Skeletal muscle tissue (tissue), 4 donors: Measurements from ENCODE around the gene DMXL2. TPM values are rescaled to one million over a fixed set of nuclear protein-coding genes. Genes with fewer than 3 reads are reported as not detected.

ENCODE experiments used
- H3K27ac ChIP-seq: one replicate; pipeline ENCODE4 v1.7.0; 2013; ENCODE audit warnings: mild to moderate bottlenecking, low read depth, low read length, inconsistent platforms
- H3K27me3 ChIP-seq, 3 donors: one replicate each; pipeline ENCODE4 v1.7.0; 2013; ENCODE audit warnings: low read length in 3 of 3; ENCODE audit not compliant: control insufficient read depth in 3 of 3, insufficient read depth in 3 of 3
- H3K36me3 ChIP-seq, 3 donors: one replicate each; pipeline ENCODE4 v1.7.0; 2013; ENCODE audit warnings: low read length in 3 of 3; ENCODE audit not compliant: control insufficient read depth in 3 of 3, insufficient read depth in 3 of 3
- H3K4me1 ChIP-seq, 3 donors: one replicate each; pipeline ENCODE4 v1.7.0; 2013; ENCODE audit warnings: low read length in 3 of 3, mild to moderate bottlenecking in 3 of 3; ENCODE audit not compliant: control insufficient read depth in 3 of 3, insufficient read depth in 3 of 3
- H3K4me3 ChIP-seq, 3 donors: one replicate each; pipeline ENCODE4 v1.7.0; 2013; ENCODE audit warnings: low read length in 3 of 3
- H3K9ac ChIP-seq, 3 donors: one replicate each; pipeline ENCODE4 v1.7.0; 2013; ENCODE audit warnings: low read length in 3 of 3, mild to moderate bottlenecking in 3 of 3, moderate library complexity in 2 of 3, low read depth in 1 of 3
- H3K9me3 ChIP-seq, 3 donors: one replicate each; pipeline ENCODE4 v1.7.0; 2013; ENCODE audit warnings: low read length in 3 of 3; ENCODE audit not compliant: control insufficient read depth in 3 of 3
- total RNA-seq: library from RNA; depleted of rRNA; stranded (reverse); fragments of >200 nt; gene quantifications from one replicate; pipeline ENCODE4 v1.2.3, GENCODE V29; 2014
- donor health status: Osteomylitis.

The DMXL2 gene
- total RNA-seq, 1 donor from 2014 or later: 20.9 TPM

- no peak overlapping the region for H3K4me3 ChIP-seq
- H3K36me3 ChIP-seq: peaks cover 0 to 2% (median 0%) of the 10 kb centered on the region in 3 donors
- H3K27ac ChIP-seq: no peak overlapping the region
- no peaks in the 10 kb centered on the region for H3K27me3 ChIP-seq
- no peak overlapping the region for H3K9ac ChIP-seq
- H3K4me1 ChIP-seq: no peaks in the 10 kb centered on the region
- no peaks in the 10 kb centered on the region for H3K9me3 ChIP-seq
These were observed 126.3 kb downstream of the DMXL2 start for GRCh38 chr15:51496246-51496645.

DNA sequence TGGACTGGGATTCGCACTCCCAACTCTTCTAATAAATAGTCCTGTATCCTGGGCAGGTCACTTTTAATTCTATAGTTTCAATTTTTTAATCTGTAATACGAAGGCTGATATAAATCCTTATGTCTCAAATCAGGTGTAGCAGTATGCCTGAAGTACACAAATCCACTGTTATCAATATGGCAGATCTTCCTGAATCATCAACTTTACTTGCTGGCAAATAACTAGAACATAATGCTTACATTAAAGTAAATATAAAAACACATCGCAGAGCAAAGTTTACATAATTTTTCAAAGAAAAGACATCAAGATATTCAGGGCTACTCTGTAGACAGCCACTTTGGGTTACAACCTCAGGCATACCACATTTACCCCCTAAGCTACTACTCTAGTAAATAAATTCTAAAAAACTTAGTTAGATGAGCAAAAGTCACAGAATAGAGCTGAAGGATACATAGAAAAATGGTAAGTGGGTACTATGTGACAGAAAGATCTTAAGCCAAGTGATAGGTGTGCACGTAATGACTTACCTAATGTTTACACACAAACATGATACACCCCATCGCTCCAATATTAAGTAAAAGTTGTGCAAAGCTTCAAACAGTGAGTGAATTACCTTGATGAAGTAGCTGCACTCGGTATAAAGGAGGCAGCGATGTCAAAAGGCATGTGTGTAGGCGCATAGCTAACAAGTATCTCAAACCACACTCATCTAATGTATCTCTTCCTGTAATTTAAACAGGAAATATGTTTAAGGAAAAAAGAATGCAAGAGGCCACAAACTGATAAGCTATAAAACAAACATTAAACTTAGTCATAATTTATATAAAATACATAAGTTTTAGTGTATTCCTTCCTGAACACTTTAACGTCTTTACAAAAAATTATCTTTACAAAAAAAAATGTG, 127.9 kb downstream of the DMXL2 start:
- no peak overlapping the region for H3K4me3 ChIP-seq
- peaks cover 0 to 2% (median 0%) of the 10 kb centered on the region in 3 donors for H3K36me3 ChIP-seq
- no peaks in the 10 kb centered on the region for H3K4me1 ChIP-seq
- no peaks in the 10 kb centered on the region for H3K9me3 ChIP-seq
- H3K9ac ChIP-seq: no peak overlapping the region
- no peak overlapping the region for H3K27ac ChIP-seq
- H3K27me3 ChIP-seq: no peaks in the 10 kb centered on the region

GRCh38 chr15:51493892-51494291, 128.7 kb downstream of the DMXL2 start:
- Histone ChIP-seq H3K27me3 (no peaks in the 10 kb centered on the region), H3K9me3 (no peaks in the 10 kb centered on the region), H3K4me1 (no peaks in the 10 kb centered on the region), H3K9ac (no peak overlapping the region), H3K4me3 (no peak overlapping the region), H3K27ac (no peak overlapping the region), H3K36me3 (peaks cover 0 to 2% (median 2%) of the 10 kb centered on the region in 3 donors)

GRCh38 chr15:51492528-51492927, 130.0 kb downstream of the DMXL2 start:
- H3K9me3 ChIP-seq: no peaks in the 10 kb centered on the region
- no peaks in the 10 kb centered on the region for H3K27me3 ChIP-seq
- no peak overlapping the region for H3K27ac ChIP-seq
- H3K4me3 ChIP-seq: no peak overlapping the region
- no peak overlapping the region for H3K9ac ChIP-seq
- H3K36me3 ChIP-seq: peaks cover 3 to 7% (median 6%) of the 10 kb centered on the region in 3 donors
- H3K4me1 ChIP-seq: no peaks in the 10 kb centered on the region

GRCh38 chr15:51491941-51492340, 130.6 kb downstream of the DMXL2 start:
- Histone ChIP-seq H3K9me3 (no peaks in the 10 kb centered on the region), H3K4me1 (no peaks in the 10 kb centered on the region), H3K27ac (no peak overlapping the region), H3K36me3 (peaks cover 3 to 8% (median 7%) of the 10 kb centered on the region in 3 donors), H3K9ac (no peak overlapping the region), H3K27me3 (no peaks in the 10 kb centered on the region), H3K4me3 (no peak overlapping the region)

GRCh38 chr15:51484781-51485180, 137.8 kb downstream of the DMXL2 start:
- H3K27ac ChIP-seq: no peak overlapping the region
- peaks cover 3 to 17% (median 15%) of the 10 kb centered on the region in 3 donors for H3K36me3 ChIP-seq
- H3K9me3 ChIP-seq: peaks cover 4 to 14% (median 13%) of the 10 kb centered on the region in 3 donors
- H3K27me3 ChIP-seq: no peaks in the 10 kb centered on the region
- no peak overlapping the region for H3K9ac ChIP-seq
- H3K4me3 ChIP-seq: no peak overlapping the region
- no peaks in the 10 kb centered on the region for H3K4me1 ChIP-seq

GRCh38 chr15:51483985-51484384, 138.6 kb downstream of the DMXL2 start:
- Histone ChIP-seq H3K27ac (no peak overlapping the region), H3K27me3 (no peaks in the 10 kb centered on the region), H3K9ac (no peak overlapping the region), H3K4me3 (no peak overlapping the region), H3K36me3 (peaks cover 3 to 17% (median 12%) of the 10 kb centered on the region in 3 donors), H3K4me1 (no peaks in the 10 kb centered on the region), H3K9me3 (peaks cover 4 to 14% (median 13%) of the 10 kb centered on the region in 3 donors)

GRCh38 chr15:51483520-51483919, 139.1 kb downstream of the DMXL2 start:
- Histone ChIP-seq H3K4me1 (no peaks in the 10 kb centered on the region), H3K36me3 (peaks cover 3 to 17% (median 12%) of the 10 kb centered on the region in 3 donors), H3K9ac (no peak overlapping the region)

DNA sequence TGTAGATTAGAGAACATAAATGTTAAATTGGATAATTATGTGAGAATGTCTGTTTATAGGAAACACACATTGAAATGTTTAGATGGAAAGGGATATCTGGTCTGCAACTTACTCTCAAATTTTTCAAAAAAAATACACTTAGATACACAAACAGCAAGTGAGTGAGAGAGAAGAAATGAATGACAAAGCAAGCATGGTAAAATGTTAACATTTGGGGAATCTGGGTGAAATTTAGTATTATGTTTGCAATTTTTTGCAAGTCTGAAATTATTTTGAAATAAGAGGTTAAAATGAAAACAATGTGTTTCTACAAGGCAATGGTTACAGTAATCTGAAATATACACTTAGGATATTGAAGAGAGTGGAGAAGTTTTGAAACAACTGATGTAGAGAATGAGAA, 146.8 kb downstream of the DMXL2 start:
- H3K36me3 ChIP-seq: peaks cover 0 to 1% (median 0%) of the 10 kb centered on the region in 3 donors
- H3K4me1 ChIP-seq: no peaks in the 10 kb centered on the region
- H3K9ac ChIP-seq: no peak overlapping the region

More at GRCh38 chr15:51483520-51483919, 139.1 kb downstream of the DMXL2 start:
- Histone ChIP-seq H3K27ac (no peak overlapping the region), H3K9me3 (peaks cover 4 to 14% (median 13%) of the 10 kb centered on the region in 3 donors), H3K27me3 (no peaks in the 10 kb centered on the region), H3K4me3 (no peak overlapping the region)

GRCh38 chr15:51470512-51470911, 152.1 kb downstream of the DMXL2 start:
- Histone ChIP-seq H3K36me3 (peaks cover 0 to 3% (median 2%) of the 10 kb centered on the region in 3 donors), H3K9ac (no peak overlapping the region), H3K9me3 (no peaks in the 10 kb centered on the region)

More for the DNA sequence above, 146.8 kb downstream of the DMXL2 start:
- H3K9me3 ChIP-seq: no peaks in the 10 kb centered on the region
- no peaks in the 10 kb centered on the region for H3K27me3 ChIP-seq
- no peak overlapping the region for H3K4me3 ChIP-seq
- H3K27ac ChIP-seq: no peak overlapping the region

More at GRCh38 chr15:51470512-51470911, 152.1 kb downstream of the DMXL2 start:
- no peaks in the 10 kb centered on the region for H3K27me3 ChIP-seq
- H3K4me3 ChIP-seq: no peak overlapping the region
- H3K27ac ChIP-seq: no peak overlapping the region
- H3K4me1 ChIP-seq: no peaks in the 10 kb centered on the region
